Dermis blood vessel endothelial cell (primary cell): ENCODE measurements around the gene PCED1B. TPM values are rescaled to one million over a fixed set of nuclear protein-coding genes. Genes with fewer than 3 reads are reported as not detected.
"Not testable (repeated sequence)": the region's sequence is repeated elsewhere in the genome, so short reads cannot be mapped to it uniquely, and the experiment has no call there.

ENCODE experiments used
- DNase-seq: peaks from one replicate; pipeline ENCODE4 v3.0.0; 2010
- total RNA-seq: library from RNA; depleted of rRNA; stranded (reverse); fragments of >200 nt; gene quantifications from 2 replicates; pipeline ENCODE4 v1.2.3, GENCODE V29; 2014

Gene PCED1B
- total RNA-seq, 1 donor from 2014 or later, result 0.51 TPM

DNA sequence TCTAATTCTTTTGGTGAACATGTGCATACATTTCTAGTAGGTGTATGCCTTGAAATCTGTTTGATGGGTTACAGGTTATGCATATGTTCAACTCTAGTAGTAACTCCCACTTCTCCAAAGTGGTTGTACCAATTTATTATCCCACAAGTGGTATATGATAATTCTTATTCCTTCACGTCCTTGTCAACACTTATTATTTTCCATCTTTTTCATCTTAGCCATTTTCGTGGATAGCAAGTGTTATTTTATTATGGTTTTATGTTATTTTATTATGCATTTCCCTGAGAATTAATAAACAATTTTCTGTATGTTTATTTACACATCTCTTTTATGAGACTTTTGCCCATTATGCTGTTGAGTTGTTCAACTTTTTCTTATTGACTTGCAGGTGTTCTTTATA lies 11.6 kb downstream of the PCED1B start:
- DNase-seq, result no peak

DNA sequence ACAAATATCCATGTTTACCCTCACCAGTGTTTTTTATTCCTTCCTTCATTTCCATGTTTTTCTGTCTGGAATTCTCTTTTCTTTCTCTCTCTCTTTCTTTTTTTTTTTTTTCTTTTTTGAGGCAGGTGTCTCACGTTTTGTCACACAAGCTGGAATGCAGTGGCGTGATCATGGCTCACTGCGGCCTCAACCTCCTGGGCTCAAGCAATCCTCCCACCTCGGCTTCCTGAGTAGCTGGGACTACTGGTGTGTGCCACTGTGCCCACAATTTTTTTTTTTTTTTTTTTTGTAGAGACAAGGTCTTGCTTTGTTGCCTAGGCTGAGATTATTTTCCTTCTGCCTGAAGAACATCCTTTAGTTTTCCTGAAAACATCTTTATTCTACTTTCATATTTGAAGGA lies 15.4 kb downstream of the PCED1B start:
- no peak for DNase-seq

GRCh38 chr12:47095446-47096236 lies 16.2 kb downstream of the PCED1B start:
- DNase-seq, result no peak

DNA sequence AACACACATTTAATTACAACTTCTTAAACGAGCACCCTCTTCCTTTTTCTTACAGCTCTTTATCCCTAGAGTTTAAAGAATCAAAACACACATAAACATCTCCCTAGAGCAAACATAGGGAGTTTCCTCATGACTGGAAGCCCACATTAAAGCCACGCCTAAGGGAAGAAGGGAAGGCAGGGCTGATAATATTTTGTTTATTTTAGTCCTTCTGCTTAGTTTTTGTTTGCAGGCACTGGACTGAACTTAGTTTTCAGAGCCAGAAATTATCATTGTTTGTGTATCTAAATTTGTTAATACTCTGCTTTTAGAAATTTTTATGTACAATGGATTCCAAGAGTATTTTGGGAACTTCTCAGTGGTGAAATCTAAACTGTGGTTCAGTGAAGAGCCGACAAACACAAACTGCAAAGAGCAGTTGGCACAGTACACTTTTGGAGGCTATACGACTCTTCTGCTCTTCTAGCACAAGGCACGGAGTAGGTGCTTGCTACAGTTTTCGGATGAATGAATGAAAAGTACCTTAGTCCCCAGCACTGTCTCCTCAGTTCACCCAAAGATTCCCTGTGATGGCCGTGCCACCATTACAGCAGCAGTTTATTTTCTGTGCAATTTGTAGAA lies 18.0 kb downstream of the PCED1B start:
- DNase-seq, result no peak

DNA sequence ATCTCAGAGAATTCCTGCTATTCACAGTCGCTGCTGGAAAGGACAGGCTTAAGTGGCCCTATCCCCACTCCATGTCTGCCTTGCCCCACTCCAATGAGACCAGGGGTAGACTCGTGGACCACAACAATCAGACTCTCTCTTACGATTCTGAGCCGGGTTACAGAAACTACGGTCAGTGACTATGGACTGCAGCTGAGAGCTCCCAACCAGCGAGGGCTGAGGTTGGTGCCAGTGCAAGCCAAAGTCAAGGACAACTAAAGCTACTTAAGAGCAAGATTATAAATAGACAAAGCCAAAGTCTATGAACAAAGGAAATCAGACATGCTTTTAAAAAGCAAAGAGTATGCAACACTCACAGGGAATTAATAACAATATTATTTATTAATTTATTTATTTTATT lies 18.7 kb downstream of the PCED1B start:
- DNase-seq, result no peak

DNA sequence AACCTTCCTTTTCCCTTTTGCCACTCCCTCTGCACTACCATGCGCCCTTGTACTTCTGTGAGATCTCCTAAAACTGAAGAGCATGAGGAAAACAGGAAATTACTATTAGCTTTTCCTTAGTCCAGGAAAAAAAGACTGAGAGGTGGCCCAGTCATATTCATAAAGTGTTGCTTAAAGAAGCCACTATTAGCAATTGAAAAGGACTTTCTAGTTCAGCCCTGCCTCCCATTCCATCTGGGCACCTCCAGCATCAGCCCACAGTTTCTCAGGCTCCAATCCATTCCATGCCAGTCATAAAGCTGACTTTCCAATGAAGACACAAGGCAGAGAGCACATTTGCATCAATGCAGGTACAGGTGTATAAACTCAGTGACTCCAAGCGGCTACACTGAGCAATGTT lies 20.2 kb downstream of the PCED1B start:
- DNase-seq, result no peak

DNA sequence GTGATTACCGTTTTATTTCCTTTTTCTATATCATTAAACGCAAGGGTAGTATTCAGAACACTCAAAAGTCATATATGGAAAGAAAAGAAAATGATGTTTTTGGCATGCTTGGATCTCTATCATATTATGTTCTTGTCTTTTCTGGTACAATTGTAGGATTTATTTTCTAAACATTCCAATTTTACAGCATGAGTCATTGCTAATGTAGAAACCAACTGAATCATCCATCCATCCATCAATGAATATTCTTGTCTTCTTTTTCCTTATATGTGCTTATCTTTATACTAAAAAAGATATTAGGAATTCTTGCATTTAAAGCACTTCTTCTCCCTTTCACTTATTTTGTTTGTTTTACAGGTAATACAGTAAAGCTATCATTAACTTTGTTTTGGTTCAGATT lies 20.7 kb downstream of the PCED1B start:
- DNase-seq, result no peak

- DNase-seq, result no peak
Observed at GRCh38 chr12:47102406-47102805, 23.0 kb downstream of the PCED1B start.

DNA sequence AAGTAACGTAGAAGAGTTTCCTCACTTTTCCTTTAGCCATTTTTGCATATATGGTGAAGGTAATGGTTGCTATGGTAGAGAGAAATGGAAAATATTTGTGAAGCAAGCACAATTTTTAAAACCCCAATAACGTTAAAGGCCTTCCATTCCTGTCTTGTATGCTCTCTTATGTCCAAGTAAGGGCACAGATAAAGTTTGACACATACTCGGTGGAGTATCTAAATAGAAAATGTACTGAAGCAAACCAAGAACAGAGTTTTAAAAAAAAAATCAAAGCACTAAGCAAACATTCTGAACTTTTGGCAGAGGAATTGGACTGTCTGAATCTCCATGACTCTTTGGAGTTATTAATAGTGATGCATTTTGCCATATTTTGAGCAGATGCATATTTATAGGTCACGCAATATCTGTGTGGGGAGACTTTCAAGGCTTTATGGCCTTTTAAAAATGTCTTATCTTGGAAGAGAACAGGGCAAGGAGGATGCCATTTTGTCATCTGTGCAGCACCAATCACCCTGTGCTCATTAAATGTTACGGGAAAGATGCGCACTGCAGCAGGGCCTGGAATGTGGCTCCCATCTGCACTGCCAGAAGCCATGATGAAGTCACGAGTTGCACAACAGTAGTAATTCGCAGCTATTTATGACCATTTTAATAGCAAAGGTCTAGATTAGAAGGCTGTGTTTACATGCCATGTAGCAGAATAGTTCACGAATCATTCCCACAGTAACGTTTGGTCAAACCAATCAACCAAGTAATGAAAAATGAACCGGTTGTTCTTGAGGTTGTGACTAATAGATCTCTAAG lies 23.6 kb downstream of the PCED1B start:
- DNase-seq, result no peak

DNA sequence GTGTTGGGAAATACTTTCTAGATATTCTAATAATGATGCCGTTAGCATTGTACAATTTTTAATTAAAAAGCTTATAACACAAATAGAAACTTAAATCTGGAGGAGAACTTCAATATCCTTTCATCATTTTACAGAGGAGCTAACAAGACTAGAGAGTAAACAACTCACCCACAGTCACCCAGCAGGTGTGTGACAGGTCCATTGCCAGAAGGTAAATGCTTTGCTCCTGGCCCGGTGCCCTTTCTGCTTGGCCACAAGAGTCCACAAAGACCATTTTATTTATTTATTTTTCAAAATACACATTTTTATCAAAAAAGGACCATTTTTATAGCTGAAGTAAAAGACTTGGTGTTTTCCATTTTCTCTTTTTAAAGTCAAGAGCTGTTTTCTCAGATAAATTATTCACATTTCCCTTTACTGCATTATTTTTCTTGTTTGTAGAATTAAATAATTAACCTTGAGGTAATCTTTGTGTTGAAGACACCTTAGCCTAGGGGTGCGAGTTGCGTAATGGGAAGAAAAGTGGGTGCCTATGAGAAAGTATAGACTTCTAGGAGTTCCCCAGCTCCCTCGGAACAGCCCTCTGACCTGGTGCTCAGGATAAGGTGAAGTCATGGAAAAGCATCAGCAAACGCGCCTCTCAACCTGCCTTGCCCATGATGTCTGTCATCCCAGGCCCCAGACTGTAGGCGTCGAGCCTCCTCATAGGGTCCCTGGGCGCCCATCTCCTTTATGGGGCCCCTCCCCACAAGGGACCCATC lies 26.7 kb downstream of the PCED1B start:
- DNase-seq, result no peak

- no peak for DNase-seq
Observed at GRCh38 chr12:47107446-47107845, 28.0 kb downstream of the PCED1B start.

DNA sequence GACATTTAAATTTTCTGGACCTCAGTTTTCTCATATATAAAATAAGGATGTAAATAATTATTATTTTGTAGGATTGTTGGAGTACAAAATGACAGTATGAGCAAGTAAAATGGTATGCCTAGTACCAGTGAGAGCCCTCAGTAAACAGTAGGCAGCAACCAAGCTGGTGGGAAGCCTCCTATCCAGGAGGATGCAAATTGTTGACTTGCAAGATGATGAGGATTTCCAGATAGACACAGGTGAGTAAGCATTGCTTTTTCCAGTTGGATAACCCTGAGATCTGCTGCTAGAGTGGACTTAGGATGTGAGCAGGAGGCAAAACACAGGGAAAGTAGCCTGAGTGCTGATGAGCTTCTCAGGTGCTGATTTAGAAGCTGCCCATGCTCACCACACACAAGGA lies 28.5 kb downstream of the PCED1B start:
- DNase-seq, result no peak

- DNase-seq, result no peak
Observed at GRCh38 chr12:47110011-47110541, 30.7 kb downstream of the PCED1B start.

- DNase-seq, result no peak
Observed at GRCh38 chr12:47110718-47111391, 31.4 kb downstream of the PCED1B start.

DNA sequence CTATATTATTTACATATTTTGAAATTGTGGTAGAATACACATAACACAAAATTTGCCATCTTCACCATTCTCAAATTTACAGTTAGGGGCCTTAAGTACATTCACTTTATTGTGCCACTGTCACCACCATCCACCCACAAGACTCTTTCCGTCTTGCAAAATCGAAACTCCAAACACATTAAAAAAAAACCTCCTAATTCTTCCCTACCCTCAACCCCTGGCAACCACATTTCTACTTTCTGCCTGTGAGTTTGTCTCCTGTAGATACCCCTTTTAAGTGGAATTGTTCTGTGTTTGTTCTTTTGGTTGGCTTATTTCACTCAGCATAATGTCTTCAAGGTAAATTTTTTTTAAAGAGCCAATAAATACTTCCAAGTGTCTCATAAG lies 32.0 kb downstream of the PCED1B start:
- DNase-seq, result no peak

DNA sequence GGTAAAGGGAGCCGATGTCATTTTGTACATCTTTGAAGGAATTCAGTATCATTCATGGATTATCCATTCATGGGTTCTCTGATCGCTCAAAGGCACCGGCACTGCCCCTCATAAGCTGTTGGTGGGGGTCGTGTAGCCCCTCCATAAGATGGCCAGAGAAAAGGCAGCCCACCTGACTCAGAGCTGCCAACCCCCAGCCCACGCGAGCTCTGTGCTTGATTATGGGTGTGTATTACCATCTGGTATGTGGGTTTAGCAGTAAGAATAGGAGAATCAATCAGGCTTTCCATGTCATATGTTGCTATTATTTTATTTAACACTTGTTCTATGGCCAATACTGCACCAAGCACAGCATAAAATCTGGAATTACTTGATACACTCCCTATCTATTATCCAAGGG lies 32.4 kb downstream of the PCED1B start:
- DNase-seq, result no peak

DNA sequence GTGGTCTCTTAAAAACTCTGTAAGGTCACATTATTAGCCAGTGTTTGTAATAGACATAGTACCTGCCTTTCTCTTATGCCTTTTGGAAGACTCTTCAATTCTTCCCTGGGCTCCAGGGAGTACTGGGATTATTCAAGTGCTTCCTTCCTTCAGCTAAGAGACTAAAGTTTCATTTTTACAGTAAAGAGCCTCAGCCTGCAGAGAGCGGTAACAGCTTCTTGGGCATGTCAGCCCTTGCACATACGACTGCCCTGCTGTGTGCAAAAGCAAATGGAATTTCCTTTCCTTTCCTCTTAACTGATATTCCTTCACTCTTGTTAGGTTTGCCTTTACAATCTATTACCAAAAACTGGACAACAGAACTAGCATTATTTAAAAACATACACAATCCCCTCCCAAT lies 33.3 kb downstream of the PCED1B start:
- no peak for DNase-seq

- no peak for DNase-seq
Observed at GRCh38 chr12:47114481-47114892, 35.1 kb downstream of the PCED1B start.

GRCh38 chr12:47117305-47117704 lies 37.9 kb downstream of the PCED1B start:
- not testable (repeated sequence) for DNase-seq

DNA sequence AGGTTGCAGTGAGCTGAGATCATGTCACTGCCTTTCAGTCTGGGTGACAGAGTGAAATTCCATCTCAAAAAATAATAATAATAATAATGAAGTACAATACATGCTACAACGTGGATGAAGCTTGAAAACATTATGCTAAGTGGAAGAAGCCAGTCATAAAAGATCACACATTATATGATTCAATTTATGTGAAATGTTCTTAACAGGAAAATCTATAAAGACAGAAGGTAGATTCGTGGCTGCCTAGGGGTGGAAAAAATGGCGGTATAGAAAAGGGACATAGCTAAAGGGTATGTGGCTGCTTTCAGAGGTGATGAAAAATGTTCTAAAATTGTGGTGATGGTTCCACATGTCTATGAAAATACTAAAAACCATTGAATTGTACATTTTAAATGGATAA lies 41.3 kb downstream of the PCED1B start:
- DNase-seq, result no peak

DNA sequence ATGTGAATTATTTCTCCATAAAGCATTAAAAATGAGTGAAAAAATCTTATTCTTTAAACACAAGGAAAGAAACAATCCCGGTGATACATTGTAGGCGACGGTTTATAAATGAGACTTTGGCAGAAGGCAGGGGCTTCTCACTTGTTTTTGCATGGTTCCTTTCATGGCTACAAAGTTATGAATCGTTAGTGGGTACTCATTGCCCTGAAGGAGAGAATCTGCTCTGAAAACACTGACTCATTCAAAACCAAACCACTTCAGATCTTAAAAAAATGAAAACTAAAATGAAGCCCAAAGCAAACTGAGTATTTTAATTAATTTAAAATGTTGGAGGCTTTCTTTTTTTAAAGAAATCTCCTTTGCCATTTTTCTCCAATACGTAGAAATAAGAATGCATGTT lies 41.7 kb downstream of the PCED1B start:
- no peak for DNase-seq

DNA sequence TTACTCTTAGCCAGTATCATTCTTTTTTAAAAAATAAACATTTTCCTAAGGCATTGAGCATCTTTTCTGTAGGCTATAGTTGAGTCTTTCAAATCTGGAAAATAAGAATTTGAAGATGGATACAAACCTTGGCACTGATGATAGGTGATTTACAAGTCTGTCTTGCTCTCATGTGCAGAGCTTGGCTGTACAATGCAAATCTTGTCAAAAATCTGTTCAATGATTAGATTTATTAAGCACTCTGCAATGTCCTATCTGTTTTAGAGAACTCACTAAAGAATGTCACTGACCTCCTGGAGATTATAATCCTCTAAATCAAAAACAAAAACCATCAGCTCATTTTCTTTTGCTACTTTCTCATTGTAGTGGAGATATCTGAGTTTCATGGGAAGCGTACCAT lies 43.2 kb downstream of the PCED1B start:
- no peak for DNase-seq
